Stimulated activated CD8-positive, alpha-beta memory T cell treated with anti-CD3 and anti-CD28 coated beads, Interleukin-4, amount 100 ng/mL, for 48 hours (primary cell): ENCODE results near the gene HIVEP2.

ENCODE experiments used
- DNase-seq: peaks from one replicate; pipeline ENCODE4 v3.0.0-alpha.2; 2020

Gene HIVEP2

GRCh38 chr6:142886431-142887170 is 58.4 kb downstream of the HIVEP2 start:
- DNase-seq: no peak

GRCh38 chr6:142885182-142885867 is 59.7 kb downstream of the HIVEP2 start:
- DNase-seq: no peak

GRCh38 chr6:142884214-142885035 is 60.6 kb downstream of the HIVEP2 start:
- no peak for DNase-seq

- DNase-seq: no peak
These were observed 62.0 kb downstream of the HIVEP2 start for GRCh38 chr6:142883011-142883410.

GRCh38 chr6:142881761-142882160 is 63.2 kb downstream of the HIVEP2 start:
- DNase-seq: no peak

GRCh38 chr6:142881290-142881689 is 63.7 kb downstream of the HIVEP2 start:
- no peak for DNase-seq

GRCh38 chr6:142880201-142880600 is 64.8 kb downstream of the HIVEP2 start:
- DNase-seq: no peak

GRCh38 chr6:142879527-142879926 is 65.4 kb downstream of the HIVEP2 start:
- no peak for DNase-seq

- no peak for DNase-seq
These were observed 65.9 kb downstream of the HIVEP2 start for GRCh38 chr6:142879076-142879475.

GRCh38 chr6:142878407-142878806 is 66.6 kb downstream of the HIVEP2 start:
- no peak for DNase-seq

- no peak for DNase-seq
These were observed 70.3 kb downstream of the HIVEP2 start for GRCh38 chr6:142874676-142875075.

- DNase-seq: no peak
These were observed 72.6 kb downstream of the HIVEP2 start for GRCh38 chr6:142872376-142872775.

GRCh38 chr6:142871910-142872331 is 73.1 kb downstream of the HIVEP2 start:
- peak; percentile 65 for DNase-seq

- no peak for DNase-seq
These were observed 74.1 kb downstream of the HIVEP2 start for GRCh38 chr6:142870787-142871415.

GRCh38 chr6:142868917-142869316 is 76.1 kb downstream of the HIVEP2 start:
- no peak for DNase-seq

- no peak for DNase-seq
These were observed 76.8 kb downstream of the HIVEP2 start for GRCh38 chr6:142867988-142868812.

GRCh38 chr6:142867355-142867801 is 77.6 kb downstream of the HIVEP2 start:
- no peak for DNase-seq

- no peak for DNase-seq
These were observed 81.0 kb downstream of the HIVEP2 start for GRCh38 chr6:142863981-142864380.

GRCh38 chr6:142861711-142862110 is 83.3 kb downstream of the HIVEP2 start:
- no peak for DNase-seq

- DNase-seq: no peak
These were observed 84.5 kb downstream of the HIVEP2 start for GRCh38 chr6:142860498-142860897.

- DNase-seq: no peak
These were observed 87.0 kb downstream of the HIVEP2 start for GRCh38 chr6:142857796-142858555.
